Panc1 (cell line): ENCODE data around the gene TMPRSS6.

ENCODE experiments used
- TCF7L2 ChIP-seq: IDR thresholded peaks from 2 replicates; pipeline ENCODE4 v1.6.1; 2011; ENCODE audit warnings: mild to moderate bottlenecking, low read depth, low read length, inconsistent platforms
- TF ChIP-seq, protein P1 (sequence below): fragments of 450-650 bp; IDR thresholded peaks from 2 replicates; pipeline ENCODE4 v1.5.1; 2017; ENCODE audit warnings: mild to moderate bottlenecking

DNA sequence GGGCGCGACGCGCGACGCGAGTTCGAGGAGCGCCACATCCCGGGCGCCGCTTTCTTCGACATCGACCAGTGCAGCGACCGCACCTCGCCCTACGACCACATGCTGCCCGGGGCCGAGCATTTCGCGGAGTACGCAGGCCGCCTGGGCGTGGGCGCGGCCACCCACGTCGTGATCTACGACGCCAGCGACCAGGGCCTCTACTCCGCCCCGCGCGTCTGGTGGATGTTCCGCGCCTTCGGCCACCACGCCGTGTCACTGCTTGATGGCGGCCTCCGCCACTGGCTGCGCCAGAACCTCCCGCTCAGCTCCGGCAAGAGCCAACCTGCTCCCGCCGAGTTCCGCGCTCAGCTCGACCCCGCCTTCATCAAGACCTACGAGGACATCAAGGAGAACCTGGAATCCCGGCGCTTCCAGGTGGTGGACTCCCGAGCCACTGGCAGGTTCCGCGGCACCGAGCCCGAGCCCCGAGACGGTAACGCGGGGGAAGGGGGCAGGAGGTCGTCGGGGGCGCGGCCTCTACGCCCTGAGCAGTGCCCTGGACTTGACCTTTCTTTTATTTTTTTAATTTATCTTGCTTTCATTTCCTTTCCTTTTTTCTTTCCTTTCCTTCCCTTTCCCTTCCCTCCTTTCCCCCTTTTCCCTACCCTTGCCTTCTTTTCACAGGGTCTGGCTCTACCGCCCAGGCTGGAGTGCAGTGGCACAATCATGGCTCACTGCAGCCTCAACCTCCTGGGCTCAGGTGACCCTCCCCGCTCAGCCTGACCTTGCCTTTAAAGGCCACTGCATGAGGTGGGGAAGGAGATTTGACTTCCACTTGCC is 85.0 kb downstream of the TMPRSS6 start:
- TF ChIP-seq, protein P1, sequence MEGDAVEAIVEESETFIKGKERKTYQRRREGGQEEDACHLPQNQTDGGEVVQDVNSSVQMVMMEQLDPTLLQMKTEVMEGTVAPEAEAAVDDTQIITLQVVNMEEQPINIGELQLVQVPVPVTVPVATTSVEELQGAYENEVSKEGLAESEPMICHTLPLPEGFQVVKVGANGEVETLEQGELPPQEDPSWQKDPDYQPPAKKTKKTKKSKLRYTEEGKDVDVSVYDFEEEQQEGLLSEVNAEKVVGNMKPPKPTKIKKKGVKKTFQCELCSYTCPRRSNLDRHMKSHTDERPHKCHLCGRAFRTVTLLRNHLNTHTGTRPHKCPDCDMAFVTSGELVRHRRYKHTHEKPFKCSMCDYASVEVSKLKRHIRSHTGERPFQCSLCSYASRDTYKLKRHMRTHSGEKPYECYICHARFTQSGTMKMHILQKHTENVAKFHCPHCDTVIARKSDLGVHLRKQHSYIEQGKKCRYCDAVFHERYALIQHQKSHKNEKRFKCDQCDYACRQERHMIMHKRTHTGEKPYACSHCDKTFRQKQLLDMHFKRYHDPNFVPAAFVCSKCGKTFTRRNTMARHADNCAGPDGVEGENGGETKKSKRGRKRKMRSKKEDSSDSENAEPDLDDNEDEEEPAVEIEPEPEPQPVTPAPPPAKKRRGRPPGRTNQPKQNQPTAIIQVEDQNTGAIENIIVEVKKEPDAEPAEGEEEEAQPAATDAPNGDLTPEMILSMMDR = no peak
- TF ChIP-seq TCF7L2 = no peak
